HS-5 (cell line): ENCODE results near the gene CARM1.

ENCODE experiments used
- DNase-seq: peaks from one replicate; pipeline ENCODE4 v3.0.0-alpha.2; 2012; ENCODE audit warnings: low read depth

The CARM1 gene

GRCh38 chr19:10908380-10908960, 37.1 kb downstream of the CARM1 start:
- no peak for DNase-seq

GRCh38 chr19:10911579-10912363, 40.4 kb downstream of the CARM1 start:
- no peak for DNase-seq

GRCh38 chr19:10912619-10913018, 41.3 kb downstream of the CARM1 start:
- no peak for DNase-seq

GRCh38 chr19:10913716-10914340, 42.5 kb downstream of the CARM1 start:
- no peak for DNase-seq

- DNase-seq, result peak; percentile 92
These were observed 44.1 kb downstream of the CARM1 start for GRCh38 chr19:10915130-10916091.

- DNase-seq, result no peak
These were observed 45.2 kb downstream of the CARM1 start for GRCh38 chr19:10916602-10917001.

GRCh38 chr19:10918359-10918758, 47.0 kb downstream of the CARM1 start:
- DNase-seq, result no peak

- DNase-seq, result no peak
These were observed 48.3 kb downstream of the CARM1 start for GRCh38 chr19:10919352-10920287.

GRCh38 chr19:10920288-10920655, 48.9 kb downstream of the CARM1 start:
- no peak for DNase-seq

- DNase-seq, result no peak
These were observed 49.4 kb downstream of the CARM1 start for GRCh38 chr19:10920781-10921180.

GRCh38 chr19:10921199-10921909, 50.0 kb downstream of the CARM1 start:
- DNase-seq, result no peak

- DNase-seq, result no peak
These were observed 50.7 kb downstream of the CARM1 start for GRCh38 chr19:10921910-10922637.

GRCh38 chr19:10922638-10923014, 51.3 kb downstream of the CARM1 start:
- no peak for DNase-seq

GRCh38 chr19:10923260-10924112, 52.1 kb downstream of the CARM1 start:
- no peak for DNase-seq

- no peak for DNase-seq
These were observed 53.2 kb downstream of the CARM1 start for GRCh38 chr19:10924597-10924996.

- DNase-seq, result no peak
These were observed 56.6 kb downstream of the CARM1 start for GRCh38 chr19:10927730-10928562.

GRCh38 chr19:10928563-10929401, 57.4 kb downstream of the CARM1 start, which contains the start of the genes TIMM29 and YIPF2:
Gene TIMM29, plus strand, starts transcription at chr19:10928811. Its CDS starts 12 bp downstream, at chr19:10928823.
Gene YIPF2, minus strand, starts transcription at chr19:10928639. Its CDS starts 229 bp downstream, at chr19:10928410.
- DNase-seq, result peak; percentile 96
